A549 (cell line): ENCODE measurements around the gene MVB12B.

ENCODE experiments used
- EP300 ChIP-seq, 2 experiments: fragments of >200 bp; sonication (Bioruptor Twin); formaldehyde crosslinking; IDR thresholded peaks; 2 replicates in 1 of 2; 3 replicates in 1 of 2; pipeline ENCODE4 v1.6.1; 2016 to 2017
- ESRRA ChIP-seq: fragments of 150-350 bp; IDR thresholded peaks from 2 replicates; pipeline ENCODE4 v1.6.1; 2014; ENCODE audit warnings: mild to moderate bottlenecking, low read length, borderline replicate concordance
- HDAC2 ChIP-seq: fragments of 200-600 bp; sonication (generic); IDR thresholded peaks from 2 replicates; pipeline ENCODE4 v1.6.1; 2016
- HOXB5 ChIP-seq: fragments of 250-450 bp; sonication (Bioruptor Pico); IDR thresholded peaks from 2 replicates; pipeline ENCODE4 v1.5.0; 2020; ENCODE audit warnings: mild to moderate bottlenecking, moderate library complexity
- MAFK ChIP-seq: fragments of 450-650 bp; IDR thresholded peaks from 2 replicates; pipeline ENCODE4 v1.6.1; 2014; ENCODE audit not compliant: partially characterized antibody
- NFE2L2 ChIP-seq: fragments of 150-350 bp; conservative IDR thresholded peaks from 2 replicates; pipeline ENCODE4 v1.6.1; 2014; ENCODE audit warnings: low read length
- PHF8 ChIP-seq: fragments of 200-600 bp; sonication (generic); IDR thresholded peaks from 2 replicates; pipeline ENCODE4 v1.6.1; 2016; ENCODE audit warnings: low read depth, mild to moderate bottlenecking, antibody characterized with exemption, moderate library complexity, borderline replicate concordance
- POLR2A ChIP-seq: IDR thresholded peaks from 2 replicates; pipeline ENCODE4 v1.6.1; 2012; ENCODE audit warnings: mild to moderate bottlenecking, low read length
- RAD21 ChIP-seq, 2 experiments: fragments of >200 bp in 1 of 2; sonication (Bioruptor Twin) in 1 of 2; formaldehyde crosslinking in 1 of 2; IDR thresholded peaks in 1 of 2; conservative IDR thresholded peaks in 1 of 2; 2 replicates in 1 of 2; 3 replicates in 1 of 2; pipeline ENCODE4 v1.6.1; 2012 to 2018; ENCODE audit warnings: inconsistent platforms in 1 of 2
- RCOR1 ChIP-seq: fragments of 150-350 bp; IDR thresholded peaks from 2 replicates; pipeline ENCODE4 v1.6.1; 2014; ENCODE audit warnings: antibody characterized with exemption, low read length, low read depth
- RFX5 ChIP-seq: fragments of 450-650 bp; IDR thresholded peaks from 2 replicates; pipeline ENCODE4 v1.7.1; 2014; ENCODE audit warnings: antibody characterized with exemption, mild to moderate bottlenecking, moderate library complexity
- USF2 ChIP-seq: fragments of 450-650 bp; IDR thresholded peaks from 2 replicates; pipeline ENCODE4 v1.6.1; 2014; ENCODE audit warnings: antibody characterized with exemption
- TF ChIP-seq, protein P1 (sequence below): fragments of >200 bp; sonication (Bioruptor Twin); formaldehyde crosslinking; IDR thresholded peaks from 3 replicates; pipeline ENCODE4 v1.5.1; 2016
- TF ChIP-seq, protein P2 (sequence below): fragments of 200-600 bp; sonication (generic); IDR thresholded peaks from 2 replicates; pipeline ENCODE4 v1.6.1; 2016; ENCODE audit warnings: antibody characterized with exemption, mild to moderate bottlenecking, moderate library complexity

- TF ChIP-seq, protein P1, sequence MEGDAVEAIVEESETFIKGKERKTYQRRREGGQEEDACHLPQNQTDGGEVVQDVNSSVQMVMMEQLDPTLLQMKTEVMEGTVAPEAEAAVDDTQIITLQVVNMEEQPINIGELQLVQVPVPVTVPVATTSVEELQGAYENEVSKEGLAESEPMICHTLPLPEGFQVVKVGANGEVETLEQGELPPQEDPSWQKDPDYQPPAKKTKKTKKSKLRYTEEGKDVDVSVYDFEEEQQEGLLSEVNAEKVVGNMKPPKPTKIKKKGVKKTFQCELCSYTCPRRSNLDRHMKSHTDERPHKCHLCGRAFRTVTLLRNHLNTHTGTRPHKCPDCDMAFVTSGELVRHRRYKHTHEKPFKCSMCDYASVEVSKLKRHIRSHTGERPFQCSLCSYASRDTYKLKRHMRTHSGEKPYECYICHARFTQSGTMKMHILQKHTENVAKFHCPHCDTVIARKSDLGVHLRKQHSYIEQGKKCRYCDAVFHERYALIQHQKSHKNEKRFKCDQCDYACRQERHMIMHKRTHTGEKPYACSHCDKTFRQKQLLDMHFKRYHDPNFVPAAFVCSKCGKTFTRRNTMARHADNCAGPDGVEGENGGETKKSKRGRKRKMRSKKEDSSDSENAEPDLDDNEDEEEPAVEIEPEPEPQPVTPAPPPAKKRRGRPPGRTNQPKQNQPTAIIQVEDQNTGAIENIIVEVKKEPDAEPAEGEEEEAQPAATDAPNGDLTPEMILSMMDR = no peak
- TF ChIP-seq MAFK = no peak
- no peak for TF ChIP-seq ESRRA
- TF ChIP-seq RCOR1 = no peak
- no peak for TF ChIP-seq USF2
- TF ChIP-seq, protein P2, sequence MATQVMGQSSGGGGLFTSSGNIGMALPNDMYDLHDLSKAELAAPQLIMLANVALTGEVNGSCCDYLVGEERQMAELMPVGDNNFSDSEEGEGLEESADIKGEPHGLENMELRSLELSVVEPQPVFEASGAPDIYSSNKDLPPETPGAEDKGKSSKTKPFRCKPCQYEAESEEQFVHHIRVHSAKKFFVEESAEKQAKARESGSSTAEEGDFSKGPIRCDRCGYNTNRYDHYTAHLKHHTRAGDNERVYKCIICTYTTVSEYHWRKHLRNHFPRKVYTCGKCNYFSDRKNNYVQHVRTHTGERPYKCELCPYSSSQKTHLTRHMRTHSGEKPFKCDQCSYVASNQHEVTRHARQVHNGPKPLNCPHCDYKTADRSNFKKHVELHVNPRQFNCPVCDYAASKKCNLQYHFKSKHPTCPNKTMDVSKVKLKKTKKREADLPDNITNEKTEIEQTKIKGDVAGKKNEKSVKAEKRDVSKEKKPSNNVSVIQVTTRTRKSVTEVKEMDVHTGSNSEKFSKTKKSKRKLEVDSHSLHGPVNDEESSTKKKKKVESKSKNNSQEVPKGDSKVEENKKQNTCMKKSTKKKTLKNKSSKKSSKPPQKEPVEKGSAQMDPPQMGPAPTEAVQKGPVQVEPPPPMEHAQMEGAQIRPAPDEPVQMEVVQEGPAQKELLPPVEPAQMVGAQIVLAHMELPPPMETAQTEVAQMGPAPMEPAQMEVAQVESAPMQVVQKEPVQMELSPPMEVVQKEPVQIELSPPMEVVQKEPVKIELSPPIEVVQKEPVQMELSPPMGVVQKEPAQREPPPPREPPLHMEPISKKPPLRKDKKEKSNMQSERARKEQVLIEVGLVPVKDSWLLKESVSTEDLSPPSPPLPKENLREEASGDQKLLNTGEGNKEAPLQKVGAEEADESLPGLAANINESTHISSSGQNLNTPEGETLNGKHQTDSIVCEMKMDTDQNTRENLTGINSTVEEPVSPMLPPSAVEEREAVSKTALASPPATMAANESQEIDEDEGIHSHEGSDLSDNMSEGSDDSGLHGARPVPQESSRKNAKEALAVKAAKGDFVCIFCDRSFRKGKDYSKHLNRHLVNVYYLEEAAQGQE = no peak
- TF ChIP-seq RAD21 (conservative IDR thresholded peaks at IDR 0.05 in 1 of 2, IDR thresholded peaks at IDR 0.05 in 1 of 2) = no peak
- TF ChIP-seq NFE2L2 = no peak
- no peak for TF ChIP-seq EP300 (IDR thresholded peaks at IDR 0.05)
- TF ChIP-seq HOXB5 (CRISPR knock-in tag) = no peak
- no peak for TF ChIP-seq RFX5
- no peak for TF ChIP-seq POLR2A
- no peak for TF ChIP-seq PHF8
- TF ChIP-seq HDAC2 = no peak
Measured at GRCh38 chr9:126392662-126393371, 66.2 kb downstream of the MVB12B start.
